H1 (cell line): ENCODE results near the gene RCC2. TPM values are rescaled to one million over a fixed set of nuclear protein-coding genes. Genes with fewer than 3 reads are reported as not detected.

Experiments used
- BCL11A ChIP-seq, 2 experiments: IDR thresholded peaks; one replicate each; pipeline ENCODE4 v1.6.1; 2011; ENCODE audit warnings: low read depth in 2 of 2, low read length in 2 of 2, mild to moderate bottlenecking in 2 of 2
- CBX8 ChIP-seq: fragments of 300-800, 300-1000 bp; sonication (generic); IDR thresholded peaks from 2 replicates; pipeline ENCODE4 v1.7.1; 2016; ENCODE audit warnings: low read depth, low read length, borderline replicate concordance
- NRF1 ChIP-seq: IDR thresholded peaks from 2 replicates; pipeline ENCODE4 v1.6.1; 2011; ENCODE audit warnings: mild to moderate bottlenecking, low read depth, low read length, improper control_type of control experiment
- POU5F1 ChIP-seq: IDR thresholded peaks from 2 replicates; pipeline ENCODE4 v1.6.1; 2011; ENCODE audit warnings: low read depth, mild to moderate bottlenecking, low read length, moderate library complexity
- TAF7 ChIP-seq: optimal IDR thresholded peaks from 2 replicates; pipeline ENCODE3; 2011; ENCODE audit warnings: low read depth, mild to moderate bottlenecking, inconsistent platforms, low read length, moderate library complexity, borderline replicate concordance
- ZNF274 ChIP-seq: IDR thresholded peaks from 2 replicates; pipeline ENCODE4 v1.7.0; 2012; ENCODE audit warnings: low read length, borderline replicate concordance; ENCODE audit errors: extremely low read depth
- polyA plus RNA-seq, 7 experiments: library from polyadenylated mRNA; depleted of rRNA in 3 of 7; stranded (reverse) in 5 of 7; unstranded in 2 of 7; fragments of >200 nt in 5 of 7; fragments of 200-250 nt in 2 of 7; gene quantifications; 1 replicate in 5 of 7; 2 replicates in 1 of 7; 4 replicates in 1 of 7; pipeline versions ENCODE4 v1.2.1 to v1.2.3, GENCODE V29; 2011 to 2013; ENCODE audit warnings: missing spikeins in 2 of 7, mixed read lengths in 2 of 7
- total RNA-seq: library from RNA; stranded (reverse); fragmentation: NEBNext Ultra II Directional; extraction: Animal tissue kit (Norgen Biotek cat#: 25700); gene quantifications from 2 replicates; pipeline ENCODE4 v1.2.1, GENCODE V29; 2021
- TF ChIP-seq, protein P1 (sequence below): fragments of 300-600 bp; sonication (generic); IDR thresholded peaks from 2 replicates; pipeline ENCODE4 v1.7.1; 2012; ENCODE audit warnings: low read length, moderate library complexity, mild to moderate bottlenecking, inconsistent platforms; ENCODE audit not compliant: insufficient replicate concordance

RCC2 gene
- total and polyA plus RNA-seq, 2 of the 8 experiments (the other 6 are each of a cell fraction or from before 2014, with no cell fraction given) = 229 to 455 TPM

DNA sequence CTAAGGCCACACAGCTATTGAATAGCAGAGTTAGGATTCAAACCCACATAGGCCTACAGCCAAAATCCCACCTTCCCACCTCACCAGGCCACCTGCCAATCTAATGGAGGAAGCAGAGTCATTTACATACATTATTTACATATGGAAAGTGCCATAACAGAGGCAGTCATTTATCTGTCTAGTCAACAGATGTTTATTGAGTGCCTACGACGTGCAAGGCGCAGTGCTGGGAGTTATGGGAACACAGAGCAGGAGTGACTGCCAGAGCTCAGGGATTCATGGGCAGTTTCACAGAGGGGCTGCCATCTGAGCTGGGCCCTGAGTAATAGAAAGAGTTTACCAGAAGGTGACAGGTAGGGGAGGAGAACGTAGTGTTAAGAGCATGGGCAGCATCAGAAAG, 77.8 kb downstream of the RCC2 start (continued):
- TF ChIP-seq BCL11A (IDR thresholded peaks at IDR 0.05; ENCODE audit: low read depth in 2 of 2, low read length in 2 of 2) (no peak), CBX8 (no peak), NRF1 (no peak), ZNF274 (no peak), TAF7 (no peak), POU5F1 (no peak)
- TF ChIP-seq, protein P1, sequence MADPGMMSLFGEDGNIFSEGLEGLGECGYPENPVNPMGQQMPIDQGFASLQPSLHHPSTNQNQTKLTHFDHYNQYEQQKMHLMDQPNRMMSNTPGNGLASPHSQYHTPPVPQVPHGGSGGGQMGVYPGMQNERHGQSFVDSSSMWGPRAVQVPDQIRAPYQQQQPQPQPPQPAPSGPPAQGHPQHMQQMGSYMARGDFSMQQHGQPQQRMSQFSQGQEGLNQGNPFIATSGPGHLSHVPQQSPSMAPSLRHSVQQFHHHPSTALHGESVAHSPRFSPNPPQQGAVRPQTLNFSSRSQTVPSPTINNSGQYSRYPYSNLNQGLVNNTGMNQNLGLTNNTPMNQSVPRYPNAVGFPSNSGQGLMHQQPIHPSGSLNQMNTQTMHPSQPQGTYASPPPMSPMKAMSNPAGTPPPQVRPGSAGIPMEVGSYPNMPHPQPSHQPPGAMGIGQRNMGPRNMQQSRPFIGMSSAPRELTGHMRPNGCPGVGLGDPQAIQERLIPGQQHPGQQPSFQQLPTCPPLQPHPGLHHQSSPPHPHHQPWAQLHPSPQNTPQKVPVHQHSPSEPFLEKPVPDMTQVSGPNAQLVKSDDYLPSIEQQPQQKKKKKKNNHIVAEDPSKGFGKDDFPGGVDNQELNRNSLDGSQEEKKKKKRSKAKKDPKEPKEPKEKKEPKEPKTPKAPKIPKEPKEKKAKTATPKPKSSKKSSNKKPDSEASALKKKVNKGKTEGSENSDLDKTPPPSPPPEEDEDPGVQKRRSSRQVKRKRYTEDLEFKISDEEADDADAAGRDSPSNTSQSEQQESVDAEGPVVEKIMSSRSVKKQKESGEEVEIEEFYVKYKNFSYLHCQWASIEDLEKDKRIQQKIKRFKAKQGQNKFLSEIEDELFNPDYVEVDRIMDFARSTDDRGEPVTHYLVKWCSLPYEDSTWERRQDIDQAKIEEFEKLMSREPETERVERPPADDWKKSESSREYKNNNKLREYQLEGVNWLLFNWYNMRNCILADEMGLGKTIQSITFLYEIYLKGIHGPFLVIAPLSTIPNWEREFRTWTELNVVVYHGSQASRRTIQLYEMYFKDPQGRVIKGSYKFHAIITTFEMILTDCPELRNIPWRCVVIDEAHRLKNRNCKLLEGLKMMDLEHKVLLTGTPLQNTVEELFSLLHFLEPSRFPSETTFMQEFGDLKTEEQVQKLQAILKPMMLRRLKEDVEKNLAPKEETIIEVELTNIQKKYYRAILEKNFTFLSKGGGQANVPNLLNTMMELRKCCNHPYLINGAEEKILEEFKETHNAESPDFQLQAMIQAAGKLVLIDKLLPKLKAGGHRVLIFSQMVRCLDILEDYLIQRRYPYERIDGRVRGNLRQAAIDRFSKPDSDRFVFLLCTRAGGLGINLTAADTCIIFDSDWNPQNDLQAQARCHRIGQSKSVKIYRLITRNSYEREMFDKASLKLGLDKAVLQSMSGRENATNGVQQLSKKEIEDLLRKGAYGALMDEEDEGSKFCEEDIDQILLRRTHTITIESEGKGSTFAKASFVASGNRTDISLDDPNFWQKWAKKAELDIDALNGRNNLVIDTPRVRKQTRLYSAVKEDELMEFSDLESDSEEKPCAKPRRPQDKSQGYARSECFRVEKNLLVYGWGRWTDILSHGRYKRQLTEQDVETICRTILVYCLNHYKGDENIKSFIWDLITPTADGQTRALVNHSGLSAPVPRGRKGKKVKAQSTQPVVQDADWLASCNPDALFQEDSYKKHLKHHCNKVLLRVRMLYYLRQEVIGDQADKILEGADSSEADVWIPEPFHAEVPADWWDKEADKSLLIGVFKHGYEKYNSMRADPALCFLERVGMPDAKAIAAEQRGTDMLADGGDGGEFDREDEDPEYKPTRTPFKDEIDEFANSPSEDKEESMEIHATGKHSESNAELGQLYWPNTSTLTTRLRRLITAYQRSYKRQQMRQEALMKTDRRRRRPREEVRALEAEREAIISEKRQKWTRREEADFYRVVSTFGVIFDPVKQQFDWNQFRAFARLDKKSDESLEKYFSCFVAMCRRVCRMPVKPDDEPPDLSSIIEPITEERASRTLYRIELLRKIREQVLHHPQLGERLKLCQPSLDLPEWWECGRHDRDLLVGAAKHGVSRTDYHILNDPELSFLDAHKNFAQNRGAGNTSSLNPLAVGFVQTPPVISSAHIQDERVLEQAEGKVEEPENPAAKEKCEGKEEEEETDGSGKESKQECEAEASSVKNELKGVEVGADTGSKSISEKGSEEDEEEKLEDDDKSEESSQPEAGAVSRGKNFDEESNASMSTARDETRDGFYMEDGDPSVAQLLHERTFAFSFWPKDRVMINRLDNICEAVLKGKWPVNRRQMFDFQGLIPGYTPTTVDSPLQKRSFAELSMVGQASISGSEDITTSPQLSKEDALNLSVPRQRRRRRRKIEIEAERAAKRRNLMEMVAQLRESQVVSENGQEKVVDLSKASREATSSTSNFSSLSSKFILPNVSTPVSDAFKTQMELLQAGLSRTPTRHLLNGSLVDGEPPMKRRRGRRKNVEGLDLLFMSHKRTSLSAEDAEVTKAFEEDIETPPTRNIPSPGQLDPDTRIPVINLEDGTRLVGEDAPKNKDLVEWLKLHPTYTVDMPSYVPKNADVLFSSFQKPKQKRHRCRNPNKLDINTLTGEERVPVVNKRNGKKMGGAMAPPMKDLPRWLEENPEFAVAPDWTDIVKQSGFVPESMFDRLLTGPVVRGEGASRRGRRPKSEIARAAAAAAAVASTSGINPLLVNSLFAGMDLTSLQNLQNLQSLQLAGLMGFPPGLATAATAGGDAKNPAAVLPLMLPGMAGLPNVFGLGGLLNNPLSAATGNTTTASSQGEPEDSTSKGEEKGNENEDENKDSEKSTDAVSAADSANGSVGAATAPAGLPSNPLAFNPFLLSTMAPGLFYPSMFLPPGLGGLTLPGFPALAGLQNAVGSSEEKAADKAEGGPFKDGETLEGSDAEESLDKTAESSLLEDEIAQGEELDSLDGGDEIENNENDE = no peak
